Psoas muscle (tissue), 8 donors: ENCODE measurements around the gene ANO1. TPM values are rescaled to one million over a fixed set of nuclear protein-coding genes. Genes with fewer than 3 reads are reported as not detected.
A peak's percentile ranks its signal among the peaks of the same experiment; 100 is the strongest.

Experiments
- ATAC-seq, 4 donors: fragments of 200-7000 bp; cut with Tn5 transposase; one replicate each; pipeline ENCODE4 v1.9.1; 2020; ENCODE audit warnings: moderate library complexity in 3 of 4, mild to moderate bottlenecking in 2 of 4
- DNase-seq, 2 donors: peaks; one replicate each; pipeline ENCODE4 v3.0.0-alpha.2; 2020
- H3K27ac ChIP-seq: fragments of 200-600 bp; one replicate; pipeline ENCODE4 v1.8.0; 2022
- H3K27me3 ChIP-seq, 3 donors: fragments of 200-600 bp in 1 of 3; one replicate each; pipeline versions ENCODE4 v1.6.1 to v1.8.0; 2013 to 2022; ENCODE audit warnings: low read length in 2 of 3, mild to moderate bottlenecking in 2 of 3, moderate library complexity in 1 of 3; ENCODE audit not compliant: insufficient read depth in 3 of 3
- H3K36me3 ChIP-seq, 2 donors: fragments of 200-600 bp in 1 of 2; one replicate each; pipeline versions ENCODE4 v1.6.1 to v1.8.0; 2013 to 2022; ENCODE audit warnings: low read depth in 1 of 2, mild to moderate bottlenecking in 1 of 2, moderate library complexity in 1 of 2; ENCODE audit not compliant: insufficient read depth in 1 of 2
- H3K4me1 ChIP-seq: fragments of 200-600 bp; one replicate; pipeline ENCODE4 v1.8.0; 2022
- H3K4me3 ChIP-seq: fragments of 200-600 bp; one replicate; pipeline ENCODE4 v1.8.0; 2022; ENCODE audit warnings: mild to moderate bottlenecking
- H3K9me3 ChIP-seq: fragments of 200-600 bp; one replicate; pipeline ENCODE4 v1.8.0; 2022
- CTCF ChIP-seq: fragments of 200-600 bp; IDR thresholded peaks from one replicate; pipeline ENCODE4 v1.8.0; 2022; ENCODE audit warnings: antibody characterized with exemption
- WGBS, 3 donors: extraction: QIAGEN DNeasy Blood & Tissue Kit; methylation state at CpG; one replicate each; pipeline versions ENCODE4 v1.1.6 to v1.1.7; 2013; 5-methylcytosine and 5-hydroxymethylcytosine counted together
- intact Hi-C, 2 donors: fragments of 100-400 bp; cut with DNase I; formaldehyde crosslinking; loops; one replicate each; pipeline versions ENCODE4 v1.11.0 to v1.14.2; 2022
- polyA plus RNA-seq, 3 donors: library from polyadenylated mRNA; stranded (reverse); fragments of 200-250 nt; gene quantifications; one replicate each; pipeline ENCODE4 v1.2.3, GENCODE V29; 2013
- total RNA-seq, 4 donors: library from RNA; stranded (reverse); fragmentation: NEBNext Ultra II Directional in 2 of 4; extraction: Animal tissue kit (Norgen Biotek cat#: 25700) in 2 of 4; gene quantifications; one replicate each; pipeline versions ENCODE4 v1.2.1 to v1.2.4, GENCODE V29; 2021 to 2023
- donor health status: healthy with polysubstance abuse.
- donor health status: DM: no; HTN: no; CAD: no; lungs with moderate emphysema.
- donor health status: Bipolar disorder and iron deficiency.
- donor health status: healthy.
- donor health status: DM: yes; HTN: yes; CAD: no.
- donor health status: DM: no; HTN: no; CAD: no.
- donor health status: DM: no; HTN: no; CAD: no.
- donor health status: DM: yes; HTN: yes; CAD: no.

The ANO1 gene
- total and polyA plus RNA-seq, 7 donors: 2.2 to 11.3 (median 8.7) TPM

- no peaks in the 10 kb centered on the region for H3K9me3 ChIP-seq
- intact Hi-C loops: no loop called here
- no peaks in the 10 kb centered on the region for H3K36me3 ChIP-seq
- no peaks in the 10 kb centered on the region for H3K4me1 ChIP-seq
- no peak for ATAC-seq
- DNase-seq: no peak
- no peak overlapping the region for H3K27ac ChIP-seq
- peaks cover 0 to 59% (median 4%) of the 10 kb centered on the region in 3 donors for H3K27me3 ChIP-seq
- TF ChIP-seq CTCF: no peak
- no peak overlapping the region for H3K4me3 ChIP-seq
- 25 to 31% (median 26%) methylated on average over 21 of the region's 21 CpGs for WGBS, 3 donors
Observed at GRCh38 chr11:70072861-70073755, 5.0 kb upstream of the ANO1 start.

GRCh38 chr11:70073871-70074371, 4.2 kb upstream of the ANO1 start:
- peaks cover 0 to 62% (median 5%) of the 10 kb centered on the region in 3 donors for H3K27me3 ChIP-seq

DNA sequence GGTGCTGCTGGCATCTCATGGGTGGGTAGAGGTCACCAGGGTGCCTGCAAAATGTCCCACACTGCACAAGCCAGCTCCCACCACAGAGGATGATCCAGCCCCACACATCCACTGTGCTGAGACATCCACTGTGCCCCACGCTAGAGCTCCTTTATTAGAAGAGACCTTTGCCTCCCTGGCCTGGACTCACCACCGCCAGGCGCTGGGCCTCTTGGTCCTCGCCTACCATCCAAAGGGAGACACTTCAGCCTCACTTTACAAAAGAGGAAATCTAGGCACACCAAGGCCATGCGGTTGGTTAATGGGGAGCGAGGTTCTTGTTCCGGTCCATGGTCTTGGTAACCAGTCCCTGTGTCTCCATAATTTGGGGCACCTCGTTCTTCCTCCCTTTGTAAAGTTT, 3.4 kb upstream of the ANO1 start:
- DNase-seq (no peak), ATAC-seq (no peak)
- TF ChIP-seq CTCF: no peak
- no peak overlapping the region for H3K27ac ChIP-seq
- peaks cover 0 to 63% (median 5%) of the 10 kb centered on the region in 3 donors for H3K27me3 ChIP-seq
- no peak overlapping the region for H3K4me3 ChIP-seq
- intact Hi-C loops: loop anchor here in 1 of 2 donors (5.0 kb wide), 2 partner anchors 87 to 157 kb away; no protein-coding TSS in a partner anchor
- H3K9me3 ChIP-seq: no peaks in the 10 kb centered on the region
- H3K4me1 ChIP-seq: no peaks in the 10 kb centered on the region
- no peaks in the 10 kb centered on the region for H3K36me3 ChIP-seq
- WGBS, 3 donors: 87 to 97% (median 90%) methylated on average over 8 of the region's 8 CpGs

More at GRCh38 chr11:70073871-70074371, 4.2 kb upstream of the ANO1 start:
- intact Hi-C loops: no loop called here
- DNase-seq (no peak), ATAC-seq (peak in 2 of 4 donors; percentile 16 to 76)
- H3K36me3 ChIP-seq: no peaks in the 10 kb centered on the region
- no peaks in the 10 kb centered on the region for H3K4me1 ChIP-seq
- WGBS, 3 donors: 24 to 37% (median 25%) methylated on average over 22 of the region's 22 CpGs
- H3K4me3 ChIP-seq: no peak overlapping the region
- H3K9me3 ChIP-seq: no peaks in the 10 kb centered on the region
- H3K27ac ChIP-seq: no peak overlapping the region
- TF ChIP-seq CTCF: no peak

- peaks cover 0 to 56% (median 3%) of the 10 kb centered on the region in 3 donors for H3K27me3 ChIP-seq
- no peaks in the 10 kb centered on the region for H3K36me3 ChIP-seq
- intact Hi-C loops: loop anchor here in 1 of 2 donors (5.0 kb wide), 2 partner anchors 89 to 159 kb away; no protein-coding TSS in a partner anchor
- DNase-seq: no peak
- H3K4me3 ChIP-seq: no peak overlapping the region
- 86 to 94% (median 90%) methylated on average over 8 of the region's 8 CpGs for WGBS, 3 donors
- no peak overlapping the region for H3K27ac ChIP-seq
- no peaks in the 10 kb centered on the region for H3K9me3 ChIP-seq
- ATAC-seq: no peak
- no peak for TF ChIP-seq CTCF
- H3K4me1 ChIP-seq: no peaks in the 10 kb centered on the region
Observed at GRCh38 chr11:70075836-70076235, 2.3 kb upstream of the ANO1 start.
